CD4-positive, CD25-positive, alpha-beta regulatory T cell (primary cell): ENCODE results near the gene UST. TPM values are rescaled to one million over a fixed set of nuclear protein-coding genes. Genes with fewer than 3 reads are reported as not detected.
A peak's percentile ranks its signal among the peaks of the same experiment; 100 is the strongest.
"Not testable (repeated sequence)": the region's sequence is repeated elsewhere in the genome, so short reads cannot be mapped to it uniquely, and the experiment has no call there.

ENCODE experiments used
- ATAC-seq, 2 donors: fragments of 150-1000 bp; cut with Tn5 transposase; one replicate each; pipeline ENCODE4 v1.10.0; 2021; ENCODE audit warnings: low read depth in 2 of 2, moderate number of reproducible peaks in 2 of 2, moderate library complexity in 1 of 2
- DNase-seq, 3 donors: peaks; one replicate each; pipeline versions ENCODE4 v3.0.0 to v3.0.0-alpha.2; 2012 to 2022; ENCODE audit warnings: mixed read lengths in 1 of 3
- H3K27ac ChIP-seq: one replicate; pipeline ENCODE4 v1.7.0; 2013; ENCODE audit warnings: mild to moderate bottlenecking, low read length; ENCODE audit not compliant: insufficient read depth, poor library complexity, severe bottlenecking
- H3K27me3 ChIP-seq: one replicate; pipeline ENCODE4 v1.7.0; 2013; ENCODE audit warnings: low read length; ENCODE audit not compliant: control insufficient read depth, insufficient read depth
- H3K36me3 ChIP-seq: one replicate; pipeline ENCODE4 v1.7.0; 2013; ENCODE audit warnings: mild to moderate bottlenecking, low read length, moderate library complexity; ENCODE audit not compliant: control insufficient read depth, insufficient read depth
- H3K4me1 ChIP-seq: 2 replicates; pipeline ENCODE4 v1.7.0; 2013; ENCODE audit warnings: mild to moderate bottlenecking, low read length; ENCODE audit not compliant: insufficient read depth, control insufficient read depth, poor library complexity, severe bottlenecking
- H3K4me3 ChIP-seq: one replicate; pipeline ENCODE4 v1.7.0; 2013; ENCODE audit warnings: low read depth, mild to moderate bottlenecking, low read length, moderate library complexity
- H3K9me3 ChIP-seq, 2 experiments: 1 replicate in 1 of 2; 2 replicates in 1 of 2; pipeline ENCODE4 v1.7.0; 2013; ENCODE audit warnings: low read length in 2 of 2, mild to moderate bottlenecking in 1 of 2, moderate library complexity in 1 of 2; ENCODE audit not compliant: control insufficient read depth in 2 of 2
- H3K27ac Mint-ChIP-seq, 3 donors: one replicate each; pipeline ENCODE4 v1.8.0; 2020 to 2022; ENCODE audit warnings: mild to moderate bottlenecking in 3 of 3, mixed read lengths in 3 of 3, moderate library complexity in 2 of 3
- H3K27me3 Mint-ChIP-seq: one replicate; pipeline ENCODE4 v1.8.0; 2022; ENCODE audit warnings: mild to moderate bottlenecking, mixed read lengths
- H3K36me3 Mint-ChIP-seq: one replicate; pipeline ENCODE4 v1.8.0; 2020; ENCODE audit warnings: mixed read lengths
- H3K4me1 Mint-ChIP-seq, 4 donors: one replicate each; pipeline ENCODE4 v1.8.0; 2020 to 2022; ENCODE audit warnings: mixed read lengths in 4 of 4, mild to moderate bottlenecking in 1 of 4
- H3K4me3 Mint-ChIP-seq, 4 donors: one replicate each; pipeline ENCODE4 v1.8.0; 2020 to 2022; ENCODE audit warnings: mild to moderate bottlenecking in 4 of 4, mixed read lengths in 4 of 4, moderate library complexity in 3 of 4
- H3K9me3 Mint-ChIP-seq, 7 donors: one replicate each; pipeline ENCODE4 v1.8.0; 2020 to 2022; ENCODE audit warnings: mixed read lengths in 7 of 7, mild to moderate bottlenecking in 3 of 7, moderate library complexity in 2 of 7
- polyA plus RNA-seq, 4 donors: library from polyadenylated mRNA; unstranded; fragments of 300-500 nt; fragmentation: Illumina TruSeq; gene quantifications; one replicate each; pipeline ENCODE4 v1.2.3, GENCODE V29; 2021
- total RNA-seq: library from RNA; stranded (reverse); gene quantifications from one replicate; pipeline ENCODE4 v1.2.3, GENCODE V29; 2022

The UST gene
- total and polyA plus RNA-seq, 5 donors from 2014 or later = 1.1 to 2.9 (median 2.5) TPM

DNA sequence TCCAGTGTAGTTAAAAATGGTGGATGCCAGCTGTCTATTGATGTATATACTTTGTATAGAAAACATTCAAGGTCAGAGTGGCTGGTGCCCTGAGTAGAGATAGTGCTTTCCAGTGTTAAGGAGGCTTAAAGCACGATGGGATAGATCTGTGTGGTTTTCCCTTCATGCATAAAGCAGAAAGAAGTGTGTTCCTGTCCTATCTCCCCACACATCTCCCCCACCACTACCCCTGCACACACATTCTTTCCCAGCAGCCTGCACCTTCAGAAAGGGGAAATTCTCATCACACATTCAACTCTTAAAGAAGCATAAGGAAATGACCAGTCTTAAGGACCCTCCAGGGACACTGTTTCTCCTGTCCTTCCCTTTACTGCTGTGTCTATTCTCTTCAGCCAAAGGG is 349.0 kb downstream of the UST start:
- no peak overlapping the region for H3K27ac ChIP-seq
- peaks cover 3 to 20% (median 6%) of the 10 kb centered on the region in 7 donors for H3K9me3 Mint-ChIP-seq
- peak overlapping the region; percentile 1 to 90 (median 47) for H3K27ac Mint-ChIP-seq
- peaks cover 20 to 23% of the 10 kb centered on the region in 2 experiments for H3K9me3 ChIP-seq
- peak overlapping the region in 1 of 4 donors; percentile 28 for H3K4me3 Mint-ChIP-seq
- H3K36me3 Mint-ChIP-seq = peaks cover 5% of the 10 kb centered on the region
- DNase-seq (peak in 1 of 3 donors; percentile 43), ATAC-seq (no peak)
- no peaks in the 10 kb centered on the region for H3K36me3 ChIP-seq
- H3K27me3 ChIP-seq = no peaks in the 10 kb centered on the region
- H3K4me1 Mint-ChIP-seq = peaks cover 26 to 49% (median 36%) of the 10 kb centered on the region in 4 donors
- peaks cover 33% of the 10 kb centered on the region for H3K4me1 ChIP-seq
- H3K4me3 ChIP-seq = peak overlapping the region; percentile 75
- no peaks in the 10 kb centered on the region for H3K27me3 Mint-ChIP-seq

DNA sequence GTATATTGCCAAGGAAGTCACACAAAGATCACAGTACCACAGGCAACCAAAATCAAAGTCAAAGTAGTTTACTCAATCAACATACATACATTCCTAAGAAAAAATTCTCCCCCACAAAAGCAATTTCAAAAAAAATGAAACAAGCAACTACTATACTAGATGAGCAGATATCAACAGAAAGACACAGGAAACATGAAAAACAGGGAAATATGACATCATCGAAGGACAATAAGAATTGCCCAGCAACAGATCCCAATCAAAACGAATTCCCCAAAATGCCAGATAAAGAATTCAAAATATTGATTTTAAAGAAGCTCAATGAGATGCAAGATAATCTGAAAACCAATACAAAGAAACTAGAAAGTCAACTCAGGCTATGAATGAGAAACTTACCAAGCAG is 351.0 kb downstream of the UST start:
- Mint-ChIP-seq H3K27me3 (no peaks in the 10 kb centered on the region), H3K36me3 (peaks cover 8% of the 10 kb centered on the region), H3K4me1 (peaks cover 29 to 49% (median 37%) of the 10 kb centered on the region in 4 donors), H3K4me3 (no peak overlapping the region), H3K9me3 (peaks cover 5 to 24% (median 8%) of the 10 kb centered on the region in 7 donors), H3K27ac (peak overlapping the region; percentile 0 to 49 (median 24))
- peaks cover 20 to 23% of the 10 kb centered on the region in 2 experiments for H3K9me3 ChIP-seq
- H3K4me3 ChIP-seq = no peak overlapping the region
- peaks cover 33% of the 10 kb centered on the region for H3K4me1 ChIP-seq
- ATAC-seq = no peak
- H3K27me3 ChIP-seq = no peaks in the 10 kb centered on the region
- no peak overlapping the region for H3K27ac ChIP-seq
- H3K36me3 ChIP-seq = no peaks in the 10 kb centered on the region
- no peak for DNase-seq

DNA sequence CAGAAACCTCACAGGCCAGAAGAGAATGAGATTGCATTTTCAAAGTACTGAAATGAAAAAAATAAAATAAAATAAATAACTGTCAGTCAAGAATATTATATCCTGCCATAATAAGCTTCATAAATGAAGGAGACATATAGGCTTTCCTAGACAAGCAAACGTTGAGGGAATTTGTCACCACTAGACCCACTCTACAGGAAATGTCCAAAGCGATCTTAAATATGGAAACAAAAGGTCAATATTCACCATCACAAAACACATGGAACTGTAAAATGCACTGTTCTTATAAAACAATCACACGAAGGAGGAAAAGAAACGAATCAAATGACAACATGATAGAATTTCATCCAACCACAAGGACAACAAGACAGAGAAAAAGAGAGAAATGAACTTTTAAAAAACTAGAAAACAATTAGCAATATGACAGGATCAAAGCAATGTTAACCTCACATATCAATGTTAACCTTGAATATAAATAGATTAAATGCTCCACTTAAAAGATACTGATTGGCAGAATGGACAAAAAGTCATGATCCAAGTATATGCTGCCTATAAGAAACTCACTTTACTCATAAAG is 352.0 kb downstream of the UST start:
- ATAC-seq (no peak), DNase-seq (no peak)
- no peaks in the 10 kb centered on the region for H3K36me3 ChIP-seq
- H3K4me1 Mint-ChIP-seq = peaks cover 23 to 46% (median 33%) of the 10 kb centered on the region in 4 donors
- no peaks in the 10 kb centered on the region for H3K27me3 Mint-ChIP-seq
- H3K27me3 ChIP-seq = no peaks in the 10 kb centered on the region
- H3K4me1 ChIP-seq = peaks cover 24% of the 10 kb centered on the region
- peaks cover 6 to 24% (median 10%) of the 10 kb centered on the region in 7 donors for H3K9me3 Mint-ChIP-seq
- H3K4me3 Mint-ChIP-seq = no peak overlapping the region
- H3K36me3 Mint-ChIP-seq = peaks cover 8% of the 10 kb centered on the region
- no peak overlapping the region for H3K27ac Mint-ChIP-seq
- H3K9me3 ChIP-seq = peaks cover 20 to 23% of the 10 kb centered on the region in 2 experiments
- no peak overlapping the region for H3K27ac ChIP-seq
- no peak overlapping the region for H3K4me3 ChIP-seq

DNA sequence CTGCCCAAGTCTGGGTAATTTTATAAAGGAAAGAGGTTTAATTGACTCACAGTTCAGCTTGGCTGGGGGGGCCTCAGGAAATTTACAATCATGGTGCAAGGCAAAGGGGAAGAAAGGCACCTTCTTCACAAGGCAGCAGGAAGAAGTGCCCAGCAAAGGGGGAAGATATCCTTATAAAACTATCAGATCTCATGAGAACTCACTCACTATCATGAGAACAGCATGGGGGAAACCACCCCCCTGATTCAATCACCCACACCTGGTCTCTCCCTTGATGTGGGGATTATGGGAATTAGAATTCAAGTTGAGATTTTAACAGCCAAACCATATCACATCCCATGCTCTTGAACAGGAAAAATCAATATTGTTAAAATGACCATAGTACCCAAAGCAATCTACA is 355.5 kb downstream of the UST start:
- H3K36me3 Mint-ChIP-seq = peaks cover 8% of the 10 kb centered on the region
- ATAC-seq (no peak), DNase-seq (no peak)
- H3K27ac Mint-ChIP-seq = peak overlapping the region in 1 of 3 donors; percentile 22
- H3K27me3 Mint-ChIP-seq = no peaks in the 10 kb centered on the region
- no peaks in the 10 kb centered on the region for H3K27me3 ChIP-seq
- peaks cover 6 to 24% (median 10%) of the 10 kb centered on the region in 7 donors for H3K9me3 Mint-ChIP-seq
- H3K4me1 Mint-ChIP-seq = peaks cover 0 to 16% (median 12%) of the 10 kb centered on the region in 4 donors
- H3K36me3 ChIP-seq = no peaks in the 10 kb centered on the region
- H3K27ac ChIP-seq = no peak overlapping the region
- H3K4me3 ChIP-seq = no peak overlapping the region
- peaks cover 20 to 23% of the 10 kb centered on the region in 2 experiments for H3K9me3 ChIP-seq
- H3K4me3 Mint-ChIP-seq = no peak overlapping the region
- no peaks in the 10 kb centered on the region for H3K4me1 ChIP-seq

DNA sequence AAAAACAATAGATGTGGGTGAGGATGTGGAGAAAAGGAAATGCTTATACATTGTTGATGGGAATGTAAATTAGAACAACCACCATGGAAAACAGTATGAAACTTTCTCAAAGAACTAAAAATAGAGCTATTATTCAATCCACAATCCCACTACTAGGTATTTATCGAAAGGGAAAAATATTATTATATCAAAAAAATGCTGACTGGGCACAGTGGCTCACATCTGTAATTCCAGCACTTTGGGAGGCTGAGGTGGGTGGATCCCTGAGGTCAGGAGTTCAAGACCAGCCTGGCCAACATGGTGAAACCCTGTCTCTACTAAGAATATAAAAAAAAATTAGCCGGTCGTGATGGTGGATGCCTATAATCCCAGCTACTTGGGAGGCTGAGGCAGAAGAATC is 357.1 kb downstream of the UST start:
- not testable (repeated sequence) for H3K27ac ChIP-seq, DNase-seq, ATAC-seq, H3K36me3 Mint-ChIP-seq, H3K9me3 ChIP-seq, H3K4me3 ChIP-seq, H3K27me3 Mint-ChIP-seq, H3K36me3 ChIP-seq, H3K27me3 ChIP-seq, H3K4me1 ChIP-seq, H3K27ac Mint-ChIP-seq, H3K4me3 Mint-ChIP-seq
- Mint-ChIP-seq H3K9me3 (peaks cover 2 to 12% (median 4%) of the 10 kb centered on the region in 7 donors), H3K4me1 (peaks cover 0 to 15% (median 12%) of the 10 kb centered on the region in 4 donors)

DNA sequence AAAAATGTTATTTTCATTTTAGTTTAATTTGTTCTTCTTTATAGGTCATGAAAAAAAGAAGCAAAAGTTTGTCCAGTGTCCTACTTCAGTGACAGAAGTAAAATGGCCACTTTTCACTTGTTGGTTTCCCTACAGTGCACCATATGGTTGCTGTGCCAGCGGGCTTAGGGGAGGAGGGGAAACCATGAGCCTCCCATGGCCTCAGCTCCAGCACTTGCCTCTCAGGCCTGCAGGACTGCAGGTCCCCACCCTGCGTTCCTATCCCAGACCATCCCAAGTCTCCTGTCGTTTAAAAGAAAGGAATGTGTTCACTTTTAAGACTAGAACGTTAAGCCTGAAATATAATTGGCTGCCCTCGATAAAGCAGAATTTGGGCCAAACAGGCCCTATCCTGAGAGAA is 360.7 kb downstream of the UST start:
- H3K36me3 ChIP-seq = no peaks in the 10 kb centered on the region
- Mint-ChIP-seq H3K4me1 (peaks cover 11 to 30% (median 15%) of the 10 kb centered on the region in 4 donors), H3K9me3 (peaks cover 0 to 4% (median 1%) of the 10 kb centered on the region in 7 donors), H3K4me3 (no peak overlapping the region), H3K27me3 (no peaks in the 10 kb centered on the region), H3K27ac (no peak overlapping the region), H3K36me3 (peaks cover 7% of the 10 kb centered on the region)
- no peak for DNase-seq
- no peaks in the 10 kb centered on the region for H3K27me3 ChIP-seq
- no peaks in the 10 kb centered on the region for H3K9me3 ChIP-seq
- H3K27ac ChIP-seq = no peak overlapping the region
- no peak overlapping the region for H3K4me3 ChIP-seq
- no peaks in the 10 kb centered on the region for H3K4me1 ChIP-seq
- ATAC-seq = no peak

DNA sequence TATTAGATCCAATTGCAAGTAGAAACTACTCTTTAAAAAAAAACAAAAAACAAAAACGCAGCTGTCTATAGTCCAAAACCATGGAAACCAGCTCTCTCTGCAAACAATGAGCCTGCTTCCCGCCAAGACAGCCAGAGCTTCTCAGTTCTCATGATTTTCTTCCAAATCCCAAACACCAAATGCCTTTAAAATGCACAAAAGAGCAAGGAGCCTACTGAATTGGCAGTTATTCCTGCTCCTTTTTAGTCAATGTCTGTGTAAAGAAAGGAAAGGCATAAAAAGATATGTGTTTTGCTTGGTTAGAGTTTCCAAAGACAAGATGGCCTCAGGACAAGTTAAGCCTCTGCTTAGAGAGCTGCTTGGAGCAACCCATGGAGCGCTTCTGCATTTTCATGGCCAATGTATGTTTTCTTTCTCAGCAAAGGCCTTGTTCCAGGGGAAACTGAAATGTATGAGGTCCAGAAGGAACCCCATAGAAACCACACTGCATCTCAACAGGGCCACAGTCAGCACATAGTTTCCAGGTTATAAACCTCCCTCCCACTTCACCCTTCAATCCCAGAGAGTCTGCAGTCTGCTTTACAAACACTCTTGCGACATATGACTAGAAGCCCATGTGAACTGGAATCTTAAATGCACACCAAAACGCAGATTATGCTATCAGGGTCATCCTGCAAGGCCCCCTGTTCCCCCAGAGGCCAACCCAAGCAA is 361.4 kb downstream of the UST start:
- H3K4me1 ChIP-seq = no peaks in the 10 kb centered on the region
- Mint-ChIP-seq H3K4me3 (no peak overlapping the region), H3K36me3 (peaks cover 7% of the 10 kb centered on the region), H3K9me3 (peaks cover 0 to 8% (median 0%) of the 10 kb centered on the region in 7 donors), H3K27me3 (no peaks in the 10 kb centered on the region), H3K4me1 (peaks cover 12 to 29% (median 20%) of the 10 kb centered on the region in 4 donors), H3K27ac (no peak overlapping the region)
- no peak for DNase-seq
- H3K27ac ChIP-seq = no peak overlapping the region
- no peaks in the 10 kb centered on the region for H3K27me3 ChIP-seq
- no peak overlapping the region for H3K4me3 ChIP-seq
- H3K36me3 ChIP-seq = no peaks in the 10 kb centered on the region
- no peak for ATAC-seq
- no peaks in the 10 kb centered on the region for H3K9me3 ChIP-seq
